HepG2 (cell line): ENCODE data around the gene R3HDM4. TPM values are rescaled to one million over a fixed set of nuclear protein-coding genes. Genes with fewer than 3 reads are reported as not detected.
A peak's percentile ranks its signal among the peaks of the same experiment; 100 is the strongest.

Experiments
- ASH2L ChIP-seq: fragments of 300-600, 200-600 bp; sonication (generic); IDR thresholded peaks from 2 replicates; pipeline ENCODE4 v1.7.0; 2017; ENCODE audit warnings: low read depth, mild to moderate bottlenecking, moderate library complexity, mixed read lengths, low read length; ENCODE audit not compliant: insufficient read length
- MIER2 ChIP-seq: IDR thresholded peaks from 2 replicates; pipeline ENCODE4 v1.6.1; 2016; ENCODE audit warnings: missing biosample characterization, missing genetic modification reagents
- MYNN ChIP-seq: sonication (generic); formaldehyde crosslinking; IDR thresholded peaks from 2 replicates; pipeline ENCODE4 v1.4.0; 2020; ENCODE audit warnings: mild to moderate bottlenecking, low read depth, missing genetic modification reagents
- NFRKB ChIP-seq: fragments of 450-650 bp; IDR thresholded peaks from 2 replicates; pipeline ENCODE4 v1.6.1; 2017
- PAX8 ChIP-seq: sonication (generic); formaldehyde crosslinking; IDR thresholded peaks from 2 replicates; pipeline ENCODE4 v1.8.0; 2022; ENCODE audit warnings: mild to moderate bottlenecking, missing genetic modification reagents, borderline replicate concordance
- PLRG1 ChIP-seq: fragments of 450-650 bp; conservative IDR thresholded peaks from 2 replicates; pipeline ENCODE4 v1.6.1; 2016
- ZNF292 ChIP-seq: sonication (generic); formaldehyde crosslinking; IDR thresholded peaks from 2 replicates; pipeline ENCODE4 v1.8.1; 2022; ENCODE audit warnings: mild to moderate bottlenecking, low read depth, missing genetic modification reagents, borderline replicate concordance
- ZNF644 ChIP-seq: IDR thresholded peaks from 2 replicates; pipeline ENCODE4 v1.6.1; 2016; ENCODE audit warnings: low read depth
- polyA plus RNA-seq, 8 experiments: library from polyadenylated mRNA; depleted of rRNA in 3 of 8; stranded (reverse) in 7 of 8; unstranded in 1 of 8; fragments of >200 nt; fragmentation: Illumina TruSeq in 4 of 8; extraction: Trizol in 4 of 8; gene quantifications; 2 replicates each; pipeline versions ENCODE4 v1.2.1 to v1.2.3, GENCODE V29; 2011 to 2016; ENCODE audit warnings: low read depth in 4 of 8, missing spikeins in 1 of 8, mixed read lengths in 1 of 8; ENCODE audit not compliant: insufficient read depth in 1 of 8
- total RNA-seq, 5 experiments: library from RNA; depleted of rRNA; stranded (reverse); fragments of >200 nt; fragmentation: Illumina TruSeq; extraction: Trizol; gene quantifications; 2 replicates each; pipeline ENCODE4 v1.2.3, GENCODE V29; 2016; ENCODE audit warnings: low read depth in 1 of 5
- TF ChIP-seq, protein P1 (sequence below): sonication (generic); formaldehyde crosslinking; IDR thresholded peaks from 2 replicates; pipeline ENCODE4 v1.4.0; 2020; ENCODE audit warnings: missing genetic modification reagents
- TF ChIP-seq, protein P2 (sequence below): sonication (generic); formaldehyde crosslinking; IDR thresholded peaks from 2 replicates; pipeline ENCODE4 v1.5.0; 2020; ENCODE audit warnings: mild to moderate bottlenecking, missing genetic modification reagents, borderline replicate concordance
- TF ChIP-seq, protein P3 (sequence below): sonication (generic); formaldehyde crosslinking; IDR thresholded peaks from 2 replicates; pipeline ENCODE4 v1.4.0; 2020; ENCODE audit warnings: missing genetic modification reagents
- TF ChIP-seq, protein P4 (sequence below), 2 experiments: fragments of 450-650 bp in 1 of 2; sonication (generic) in 1 of 2; formaldehyde crosslinking; IDR thresholded peaks; 2 replicates each; pipeline versions ENCODE4 v1.5.0 to v1.8.0; 2020 to 2022; ENCODE audit warnings: mild to moderate bottlenecking in 1 of 2, missing genetic modification reagents in 1 of 2
- TF ChIP-seq, protein P5 (sequence below): sonication (generic); formaldehyde crosslinking; IDR thresholded peaks from 2 replicates; pipeline ENCODE4 v1.4.0; 2020; ENCODE audit warnings: missing genetic modification reagents, borderline replicate concordance
- TF ChIP-seq, protein P6 (sequence below): sonication (generic); formaldehyde crosslinking; IDR thresholded peaks from 2 replicates; pipeline ENCODE4 v1.8.0; 2022; ENCODE audit warnings: mild to moderate bottlenecking, missing genetic modification reagents; ENCODE audit not compliant: insufficient replicate concordance

R3HDM4 gene
- total and polyA plus RNA-seq, 2 of the 13 experiments (the other 11 are each of a cell fraction or from before 2014, with no cell fraction given): 26.2 to 26.9 TPM

DNA sequence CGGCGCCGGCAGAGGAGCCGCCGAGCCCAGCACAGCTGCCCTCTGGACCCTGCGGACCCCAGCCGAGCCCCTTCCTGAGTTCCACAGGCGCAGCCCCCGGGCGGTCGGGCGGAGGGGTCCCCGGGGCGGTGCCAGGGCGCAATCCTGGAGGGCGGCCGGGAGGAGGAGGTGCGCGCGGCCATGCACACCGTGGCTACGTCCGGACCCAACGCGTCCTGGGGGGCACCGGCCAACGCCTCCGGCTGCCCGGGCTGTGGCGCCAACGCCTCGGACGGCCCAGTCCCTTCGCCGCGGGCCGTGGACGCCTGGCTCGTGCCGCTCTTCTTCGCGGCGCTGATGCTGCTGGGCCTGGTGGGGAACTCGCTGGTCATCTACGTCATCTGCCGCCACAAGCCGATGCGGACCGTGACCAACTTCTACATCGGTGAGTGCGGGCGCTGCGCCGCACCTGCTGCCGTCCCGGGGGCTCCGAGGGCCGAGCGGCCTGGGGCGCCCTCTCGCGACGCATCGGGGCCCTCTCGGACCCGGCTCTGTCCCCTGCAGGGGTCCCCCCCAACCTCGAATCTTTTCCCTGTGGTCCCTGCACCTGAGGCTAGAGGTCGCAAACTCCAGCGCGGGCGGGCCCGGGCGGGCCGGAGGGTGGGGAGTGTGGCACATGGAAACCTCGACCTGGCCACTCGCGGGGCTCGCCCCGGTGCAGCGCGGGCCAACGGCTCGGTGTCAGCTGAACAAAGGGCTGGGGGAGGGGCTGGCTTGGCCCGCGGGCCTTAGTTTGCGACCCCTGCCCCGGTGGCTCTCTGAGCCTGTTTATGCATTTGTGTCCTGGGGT, 4.5 kb upstream of the R3HDM4 start, which contains the start of gene KISS1R (continued):
- TF ChIP-seq, protein P1, sequence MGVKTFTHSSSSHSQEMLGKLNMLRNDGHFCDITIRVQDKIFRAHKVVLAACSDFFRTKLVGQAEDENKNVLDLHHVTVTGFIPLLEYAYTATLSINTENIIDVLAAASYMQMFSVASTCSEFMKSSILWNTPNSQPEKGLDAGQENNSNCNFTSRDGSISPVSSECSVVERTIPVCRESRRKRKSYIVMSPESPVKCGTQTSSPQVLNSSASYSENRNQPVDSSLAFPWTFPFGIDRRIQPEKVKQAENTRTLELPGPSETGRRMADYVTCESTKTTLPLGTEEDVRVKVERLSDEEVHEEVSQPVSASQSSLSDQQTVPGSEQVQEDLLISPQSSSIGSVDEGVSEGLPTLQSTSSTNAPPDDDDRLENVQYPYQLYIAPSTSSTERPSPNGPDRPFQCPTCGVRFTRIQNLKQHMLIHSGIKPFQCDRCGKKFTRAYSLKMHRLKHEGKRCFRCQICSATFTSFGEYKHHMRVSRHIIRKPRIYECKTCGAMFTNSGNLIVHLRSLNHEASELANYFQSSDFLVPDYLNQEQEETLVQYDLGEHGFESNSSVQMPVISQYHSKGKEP (CRISPR knock-in tag): no peak
- TF ChIP-seq NFRKB (no peak), ZNF292 (CRISPR knock-in tag) (no peak), PAX8 (CRISPR knock-in tag) (no peak; the same call in 1 of the 2 replicates), ZNF644 (CRISPR knock-in tag) (no peak), ASH2L (peak; percentile 26), MIER2 (CRISPR knock-in tag) (no peak), MYNN (no peak; the same call in 1 of the 2 replicates), PLRG1 (no peak)
- TF ChIP-seq, protein P2, sequence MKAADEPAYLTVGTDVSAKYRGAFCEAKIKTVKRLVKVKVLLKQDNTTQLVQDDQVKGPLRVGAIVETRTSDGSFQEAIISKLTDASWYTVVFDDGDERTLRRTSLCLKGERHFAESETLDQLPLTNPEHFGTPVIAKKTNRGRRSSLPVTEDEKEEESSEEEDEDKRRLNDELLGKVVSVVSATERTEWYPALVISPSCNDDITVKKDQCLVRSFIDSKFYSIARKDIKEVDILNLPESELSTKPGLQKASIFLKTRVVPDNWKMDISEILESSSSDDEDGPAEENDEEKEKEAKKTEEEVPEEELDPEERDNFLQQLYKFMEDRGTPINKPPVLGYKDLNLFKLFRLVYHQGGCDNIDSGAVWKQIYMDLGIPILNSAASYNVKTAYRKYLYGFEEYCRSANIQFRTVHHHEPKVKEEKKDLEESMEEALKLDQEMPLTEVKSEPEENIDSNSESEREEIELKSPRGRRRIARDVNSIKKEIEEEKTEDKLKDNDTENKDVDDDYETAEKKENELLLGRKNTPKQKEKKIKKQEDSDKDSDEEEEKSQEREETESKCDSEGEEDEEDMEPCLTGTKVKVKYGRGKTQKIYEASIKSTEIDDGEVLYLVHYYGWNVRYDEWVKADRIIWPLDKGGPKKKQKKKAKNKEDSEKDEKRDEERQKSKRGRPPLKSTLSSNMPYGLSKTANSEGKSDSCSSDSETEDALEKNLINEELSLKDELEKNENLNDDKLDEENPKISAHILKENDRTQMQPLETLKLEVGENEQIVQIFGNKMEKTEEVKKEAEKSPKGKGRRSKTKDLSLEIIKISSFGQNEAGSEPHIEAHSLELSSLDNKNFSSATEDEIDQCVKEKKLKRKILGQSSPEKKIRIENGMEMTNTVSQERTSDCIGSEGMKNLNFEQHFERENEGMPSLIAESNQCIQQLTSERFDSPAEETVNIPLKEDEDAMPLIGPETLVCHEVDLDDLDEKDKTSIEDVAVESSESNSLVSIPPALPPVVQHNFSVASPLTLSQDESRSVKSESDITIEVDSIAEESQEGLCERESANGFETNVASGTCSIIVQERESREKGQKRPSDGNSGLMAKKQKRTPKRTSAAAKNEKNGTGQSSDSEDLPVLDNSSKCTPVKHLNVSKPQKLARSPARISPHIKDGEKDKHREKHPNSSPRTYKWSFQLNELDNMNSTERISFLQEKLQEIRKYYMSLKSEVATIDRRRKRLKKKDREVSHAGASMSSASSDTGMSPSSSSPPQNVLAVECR (CRISPR knock-in tag): peak; percentile 47; the same call in 1 of the 2 replicates
- TF ChIP-seq, protein P3, sequence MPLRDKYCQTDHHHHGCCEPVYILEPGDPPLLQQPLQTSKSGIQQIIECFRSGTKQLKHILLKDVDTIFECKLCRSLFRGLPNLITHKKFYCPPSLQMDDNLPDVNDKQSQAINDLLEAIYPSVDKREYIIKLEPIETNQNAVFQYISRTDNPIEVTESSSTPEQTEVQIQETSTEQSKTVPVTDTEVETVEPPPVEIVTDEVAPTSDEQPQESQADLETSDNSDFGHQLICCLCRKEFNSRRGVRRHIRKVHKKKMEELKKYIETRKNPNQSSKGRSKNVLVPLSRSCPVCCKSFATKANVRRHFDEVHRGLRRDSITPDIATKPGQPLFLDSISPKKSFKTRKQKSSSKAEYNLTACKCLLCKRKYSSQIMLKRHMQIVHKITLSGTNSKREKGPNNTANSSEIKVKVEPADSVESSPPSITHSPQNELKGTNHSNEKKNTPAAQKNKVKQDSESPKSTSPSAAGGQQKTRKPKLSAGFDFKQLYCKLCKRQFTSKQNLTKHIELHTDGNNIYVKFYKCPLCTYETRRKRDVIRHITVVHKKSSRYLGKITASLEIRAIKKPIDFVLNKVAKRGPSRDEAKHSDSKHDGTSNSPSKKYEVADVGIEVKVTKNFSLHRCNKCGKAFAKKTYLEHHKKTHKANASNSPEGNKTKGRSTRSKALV: peak; percentile 84; the same call in 1 of the 2 replicates
- TF ChIP-seq, protein P4, sequence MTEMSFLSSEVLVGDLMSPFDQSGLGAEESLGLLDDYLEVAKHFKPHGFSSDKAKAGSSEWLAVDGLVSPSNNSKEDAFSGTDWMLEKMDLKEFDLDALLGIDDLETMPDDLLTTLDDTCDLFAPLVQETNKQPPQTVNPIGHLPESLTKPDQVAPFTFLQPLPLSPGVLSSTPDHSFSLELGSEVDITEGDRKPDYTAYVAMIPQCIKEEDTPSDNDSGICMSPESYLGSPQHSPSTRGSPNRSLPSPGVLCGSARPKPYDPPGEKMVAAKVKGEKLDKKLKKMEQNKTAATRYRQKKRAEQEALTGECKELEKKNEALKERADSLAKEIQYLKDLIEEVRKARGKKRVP (CRISPR knock-in tag; IDR thresholded peaks at IDR 0.05): no peak
- TF ChIP-seq, protein P5, sequence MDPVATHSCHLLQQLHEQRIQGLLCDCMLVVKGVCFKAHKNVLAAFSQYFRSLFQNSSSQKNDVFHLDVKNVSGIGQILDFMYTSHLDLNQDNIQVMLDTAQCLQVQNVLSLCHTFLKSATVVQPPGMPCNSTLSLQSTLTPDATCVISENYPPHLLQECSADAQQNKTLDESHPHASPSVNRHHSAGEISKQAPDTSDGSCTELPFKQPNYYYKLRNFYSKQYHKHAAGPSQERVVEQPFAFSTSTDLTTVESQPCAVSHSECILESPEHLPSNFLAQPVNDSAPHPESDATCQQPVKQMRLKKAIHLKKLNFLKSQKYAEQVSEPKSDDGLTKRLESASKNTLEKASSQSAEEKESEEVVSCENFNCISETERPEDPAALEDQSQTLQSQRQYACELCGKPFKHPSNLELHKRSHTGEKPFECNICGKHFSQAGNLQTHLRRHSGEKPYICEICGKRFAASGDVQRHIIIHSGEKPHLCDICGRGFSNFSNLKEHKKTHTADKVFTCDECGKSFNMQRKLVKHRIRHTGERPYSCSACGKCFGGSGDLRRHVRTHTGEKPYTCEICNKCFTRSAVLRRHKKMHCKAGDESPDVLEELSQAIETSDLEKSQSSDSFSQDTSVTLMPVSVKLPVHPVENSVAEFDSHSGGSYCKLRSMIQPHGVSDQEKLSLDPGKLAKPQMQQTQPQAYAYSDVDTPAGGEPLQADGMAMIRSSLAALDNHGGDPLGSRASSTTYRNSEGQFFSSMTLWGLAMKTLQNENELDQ (CRISPR knock-in tag): no peak
- TF ChIP-seq, protein P6, sequence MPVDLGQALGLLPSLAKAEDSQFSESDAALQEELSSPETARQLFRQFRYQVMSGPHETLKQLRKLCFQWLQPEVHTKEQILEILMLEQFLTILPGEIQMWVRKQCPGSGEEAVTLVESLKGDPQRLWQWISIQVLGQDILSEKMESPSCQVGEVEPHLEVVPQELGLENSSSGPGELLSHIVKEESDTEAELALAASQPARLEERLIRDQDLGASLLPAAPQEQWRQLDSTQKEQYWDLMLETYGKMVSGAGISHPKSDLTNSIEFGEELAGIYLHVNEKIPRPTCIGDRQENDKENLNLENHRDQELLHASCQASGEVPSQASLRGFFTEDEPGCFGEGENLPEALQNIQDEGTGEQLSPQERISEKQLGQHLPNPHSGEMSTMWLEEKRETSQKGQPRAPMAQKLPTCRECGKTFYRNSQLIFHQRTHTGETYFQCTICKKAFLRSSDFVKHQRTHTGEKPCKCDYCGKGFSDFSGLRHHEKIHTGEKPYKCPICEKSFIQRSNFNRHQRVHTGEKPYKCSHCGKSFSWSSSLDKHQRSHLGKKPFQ (CRISPR knock-in tag): no peak
